Measurements from ENCODE around the gene ARMC3. TPM values are rescaled to one million over a fixed set of nuclear protein-coding genes. Genes with fewer than 3 reads are reported as not detected.

Gene ARMC3
- total and polyA plus RNA-seq, 4 donors, result 0.13 TPM; not detected in 3

GRCh38 chr10:23037561-23037960, 109.7 kb downstream of the ARMC3 start:
- no peak overlapping the region for H3K27ac ChIP-seq (ENCODE audit: low read depth in 1 of 2, low read length in 2 of 2)
- intact Hi-C loops (cut with DNase I), result no loop called here
- no peak for DNase-seq
- 54 to 58% methylated on average over 4 of the region's 4 CpGs for WGBS, 2 donors
- H3K4me1 ChIP-seq (ENCODE audit: control insufficient read depth in 1 of 2, insufficient read depth in 2 of 2, low read length in 2 of 2), result no peaks in the 10 kb centered on the region
- no peaks in the 10 kb centered on the region for H3K27me3 ChIP-seq (ENCODE audit: control insufficient read depth in 1 of 2, insufficient read depth in 2 of 2, low read length in 1 of 2)
- no peak overlapping the region for H3K4me3 ChIP-seq (ENCODE audit: low read length in 2 of 2)
- peaks cover 4% of the 10 kb centered on the region for H3K9me3 ChIP-seq (ENCODE audit: control insufficient read depth, low read length)
- no peak for ATAC-seq (ENCODE audit: low FRiP score)
- no peaks in the 10 kb centered on the region for H3K36me3 ChIP-seq (ENCODE audit: control insufficient read depth in 1 of 2, insufficient read depth in 2 of 2, low read length in 1 of 2)

- no peaks in the 10 kb centered on the region for H3K27me3 ChIP-seq (ENCODE audit: control insufficient read depth in 1 of 2, insufficient read depth in 2 of 2, low read length in 1 of 2)
- no peaks in the 10 kb centered on the region for H3K36me3 ChIP-seq (ENCODE audit: control insufficient read depth in 1 of 2, insufficient read depth in 2 of 2, low read length in 1 of 2)
- no peak for ATAC-seq (ENCODE audit: low FRiP score)
- peaks cover 4% of the 10 kb centered on the region for H3K9me3 ChIP-seq (ENCODE audit: control insufficient read depth, low read length)
- H3K4me1 ChIP-seq (ENCODE audit: control insufficient read depth in 1 of 2, insufficient read depth in 2 of 2, low read length in 2 of 2), result no peaks in the 10 kb centered on the region
- 95 to 97% methylated on average over 5 of the region's 5 CpGs for WGBS, 2 donors
- DNase-seq, result no peak
- no peak overlapping the region for H3K4me3 ChIP-seq (ENCODE audit: low read length in 2 of 2)
- no peak overlapping the region for H3K27ac ChIP-seq (ENCODE audit: low read depth in 1 of 2, low read length in 2 of 2)
- intact Hi-C loops (cut with DNase I), result no loop called here
Measured at GRCh38 chr10:23038172-23038571, 110.3 kb downstream of the ARMC3 start.

DNA sequence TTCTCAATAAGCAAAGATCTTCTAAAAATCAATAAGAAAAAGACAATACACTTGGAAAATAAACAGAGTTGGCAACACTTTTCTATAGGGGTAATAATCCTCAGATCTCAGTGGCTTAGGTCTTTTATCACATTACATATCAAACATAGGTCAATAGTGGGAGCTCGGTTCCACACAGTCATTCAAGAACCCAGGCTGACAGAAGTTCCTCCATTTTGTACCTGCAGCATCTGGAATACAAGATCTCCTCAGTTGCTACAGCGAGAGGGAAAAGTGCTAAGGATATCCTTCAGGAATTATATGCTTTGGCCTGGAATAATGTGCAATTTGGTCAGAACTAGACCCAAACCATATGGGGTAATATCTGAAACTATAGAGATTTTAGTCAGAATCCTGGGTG, 112.1 kb downstream of the ARMC3 start:
- DNase-seq (no peak), ATAC-seq (ENCODE audit: low FRiP score) (no peak)
- no peak overlapping the region for H3K27ac ChIP-seq (ENCODE audit: low read depth in 1 of 2, low read length in 2 of 2)

DNA sequence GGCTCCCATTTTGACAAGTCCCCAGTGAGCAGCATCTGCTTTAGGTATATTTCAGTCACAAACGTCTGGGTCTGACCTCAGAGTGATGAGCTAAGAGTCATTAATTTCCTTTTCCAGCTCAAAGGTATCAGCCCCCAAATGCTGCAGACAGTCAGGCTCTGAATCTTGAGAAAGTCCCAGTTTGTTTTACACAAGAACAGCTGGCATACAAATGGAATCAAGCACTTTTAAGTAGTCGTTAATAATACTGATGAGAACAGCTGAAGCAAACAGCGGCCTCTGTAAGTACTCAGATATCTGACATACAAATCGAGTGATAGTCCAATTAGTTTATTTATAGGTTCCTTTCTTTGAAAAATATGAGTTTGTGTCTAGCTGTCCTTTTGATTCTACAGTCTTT, 118.2 kb downstream of the ARMC3 start:
- no peak overlapping the region for H3K27ac ChIP-seq (ENCODE audit: low read depth in 1 of 2, low read length in 2 of 2)
- intact Hi-C loops (cut with DNase I), result no loop called here
- ATAC-seq (ENCODE audit: low FRiP score) (no peak), DNase-seq (no peak)
- no peaks in the 10 kb centered on the region for H3K36me3 ChIP-seq (ENCODE audit: control insufficient read depth in 1 of 2, insufficient read depth in 2 of 2, low read length in 1 of 2)
- 55 to 66% methylated on average over 4 of the region's 4 CpGs for WGBS, 2 donors
- no peaks in the 10 kb centered on the region for H3K27me3 ChIP-seq (ENCODE audit: control insufficient read depth in 1 of 2, insufficient read depth in 2 of 2, low read length in 1 of 2)
- H3K4me3 ChIP-seq (ENCODE audit: low read length in 2 of 2), result no peak overlapping the region
- H3K9me3 ChIP-seq (ENCODE audit: control insufficient read depth, low read length), result no peaks in the 10 kb centered on the region
- H3K4me1 ChIP-seq (ENCODE audit: control insufficient read depth in 1 of 2, insufficient read depth in 2 of 2, low read length in 2 of 2), result no peaks in the 10 kb centered on the region

More for the DNA sequence above, 112.1 kb downstream of the ARMC3 start:
- H3K4me1 ChIP-seq (ENCODE audit: control insufficient read depth in 1 of 2, insufficient read depth in 2 of 2, low read length in 2 of 2), result no peaks in the 10 kb centered on the region
- no peaks in the 10 kb centered on the region for H3K27me3 ChIP-seq (ENCODE audit: control insufficient read depth in 1 of 2, insufficient read depth in 2 of 2, low read length in 1 of 2)
- intact Hi-C loops (cut with DNase I), result no loop called here
- 97% methylated on average over 2 of the region's 2 CpGs for WGBS, 2 donors
- peaks cover 2% of the 10 kb centered on the region for H3K9me3 ChIP-seq (ENCODE audit: control insufficient read depth, low read length)
- H3K4me3 ChIP-seq (ENCODE audit: low read length in 2 of 2), result no peak overlapping the region
- H3K36me3 ChIP-seq (ENCODE audit: control insufficient read depth in 1 of 2, insufficient read depth in 2 of 2, low read length in 1 of 2), result no peaks in the 10 kb centered on the region

- Histone ChIP-seq H3K27ac (ENCODE audit: low read depth in 1 of 2, low read length in 2 of 2) (no peak overlapping the region), H3K27me3 (ENCODE audit: control insufficient read depth in 1 of 2, insufficient read depth in 2 of 2, low read length in 1 of 2) (no peaks in the 10 kb centered on the region), H3K4me3 (ENCODE audit: low read length in 2 of 2) (no peak overlapping the region), H3K4me1 (ENCODE audit: control insufficient read depth in 1 of 2, insufficient read depth in 2 of 2, low read length in 2 of 2) (no peaks in the 10 kb centered on the region), H3K9me3 (ENCODE audit: control insufficient read depth, low read length) (no peaks in the 10 kb centered on the region), H3K36me3 (ENCODE audit: control insufficient read depth in 1 of 2, insufficient read depth in 2 of 2, low read length in 1 of 2) (no peaks in the 10 kb centered on the region)
- intact Hi-C loops (cut with DNase I), result no loop called here
- no peak for DNase-seq
- no peak for ATAC-seq (ENCODE audit: low FRiP score)
- 64 to 68% methylated on average over 9 of the region's 9 CpGs for WGBS, 2 donors
Measured at GRCh38 chr10:23047201-23048050, 119.6 kb downstream of the ARMC3 start.

DNA sequence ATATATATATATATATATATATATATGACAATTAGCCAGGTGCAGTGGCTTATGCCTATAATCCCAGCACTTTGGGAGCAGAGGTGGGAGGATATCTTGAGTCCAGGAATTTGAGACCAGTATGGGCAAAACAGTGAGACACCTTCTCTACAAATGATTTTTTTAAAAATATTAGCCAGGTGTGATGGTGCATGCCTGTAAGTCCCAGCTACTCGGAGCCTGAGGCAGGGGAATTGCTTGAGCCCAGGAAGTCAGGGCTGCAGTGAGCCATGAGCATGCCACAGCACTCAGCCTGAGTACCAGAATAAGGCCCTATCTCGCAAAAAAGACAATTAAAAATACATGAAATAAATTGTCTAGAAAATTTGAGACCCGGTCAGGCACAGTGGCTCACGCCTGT, 120.3 kb downstream of the ARMC3 start:
- H3K27ac ChIP-seq (ENCODE audit: low read depth in 1 of 2, low read length in 2 of 2), result no peak overlapping the region
- H3K4me3 ChIP-seq (ENCODE audit: low read length in 2 of 2), result no peak overlapping the region
- DNase-seq, result no peak
- no peak for ATAC-seq (ENCODE audit: low FRiP score)
- 96 to 98% methylated on average over 4 of the region's 4 CpGs for WGBS, 2 donors
- intact Hi-C loops (cut with DNase I), result no loop called here
- no peaks in the 10 kb centered on the region for H3K27me3 ChIP-seq (ENCODE audit: control insufficient read depth in 1 of 2, insufficient read depth in 2 of 2, low read length in 1 of 2)
- no peaks in the 10 kb centered on the region for H3K4me1 ChIP-seq (ENCODE audit: control insufficient read depth in 1 of 2, insufficient read depth in 2 of 2, low read length in 2 of 2)
- H3K36me3 ChIP-seq (ENCODE audit: control insufficient read depth in 1 of 2, insufficient read depth in 2 of 2, low read length in 1 of 2), result no peaks in the 10 kb centered on the region
- H3K9me3 ChIP-seq (ENCODE audit: control insufficient read depth, low read length), result no peaks in the 10 kb centered on the region

- Histone ChIP-seq H3K27me3 (ENCODE audit: control insufficient read depth in 1 of 2, insufficient read depth in 2 of 2, low read length in 1 of 2) (no peaks in the 10 kb centered on the region), H3K36me3 (ENCODE audit: control insufficient read depth in 1 of 2, insufficient read depth in 2 of 2, low read length in 1 of 2) (no peaks in the 10 kb centered on the region), H3K4me1 (ENCODE audit: control insufficient read depth in 1 of 2, insufficient read depth in 2 of 2, low read length in 2 of 2) (no peaks in the 10 kb centered on the region), H3K4me3 (ENCODE audit: low read length in 2 of 2) (no peak overlapping the region), H3K9me3 (ENCODE audit: control insufficient read depth, low read length) (no peaks in the 10 kb centered on the region), H3K27ac (ENCODE audit: low read depth in 1 of 2, low read length in 2 of 2) (no peak overlapping the region)
- DNase-seq (no peak), ATAC-seq (ENCODE audit: low FRiP score) (no peak)
- 96 to 100% methylated on average over 3 of the region's 3 CpGs for WGBS, 2 donors
- intact Hi-C loops (cut with DNase I), result no loop called here
Measured at GRCh38 chr10:23051278-23051677, 123.4 kb downstream of the ARMC3 start.

DNA sequence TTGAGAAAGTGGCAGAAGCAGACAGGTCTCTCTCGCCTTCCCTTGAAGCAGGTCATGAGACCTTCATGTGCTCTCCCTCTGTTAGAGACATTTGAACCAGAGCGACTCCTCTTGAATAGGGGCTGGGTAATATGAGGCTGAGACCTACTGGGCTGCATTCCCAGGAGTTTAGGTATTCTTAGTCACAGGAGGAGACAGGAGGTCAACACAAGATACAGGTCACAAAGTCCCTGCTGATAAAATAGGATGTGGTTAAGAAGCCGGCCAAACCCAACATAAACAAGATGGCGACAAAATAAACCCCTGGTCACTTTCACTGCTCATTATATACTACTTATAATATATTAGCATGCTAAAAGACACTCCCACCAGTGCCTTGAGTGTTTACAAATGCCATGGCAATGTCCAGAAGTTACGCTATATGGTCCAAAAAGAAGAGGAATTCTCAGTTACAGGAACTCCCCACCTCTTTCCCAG, 124.0 kb downstream of the ARMC3 start:
- 95 to 96% methylated on average over 5 of the region's 5 CpGs for WGBS, 2 donors
- H3K9me3 ChIP-seq (ENCODE audit: control insufficient read depth, low read length), result no peaks in the 10 kb centered on the region
- H3K4me1 ChIP-seq (ENCODE audit: control insufficient read depth in 1 of 2, insufficient read depth in 2 of 2, low read length in 2 of 2), result no peaks in the 10 kb centered on the region
- H3K27ac ChIP-seq (ENCODE audit: low read depth in 1 of 2, low read length in 2 of 2), result no peak overlapping the region
- ATAC-seq (ENCODE audit: low FRiP score) (no peak), DNase-seq (no peak)
- H3K27me3 ChIP-seq (ENCODE audit: control insufficient read depth in 1 of 2, insufficient read depth in 2 of 2, low read length in 1 of 2), result no peaks in the 10 kb centered on the region
- H3K36me3 ChIP-seq (ENCODE audit: control insufficient read depth in 1 of 2, insufficient read depth in 2 of 2, low read length in 1 of 2), result no peaks in the 10 kb centered on the region
- no peak overlapping the region for H3K4me3 ChIP-seq (ENCODE audit: low read length in 2 of 2)
- intact Hi-C loops (cut with DNase I), result no loop called here

DNA sequence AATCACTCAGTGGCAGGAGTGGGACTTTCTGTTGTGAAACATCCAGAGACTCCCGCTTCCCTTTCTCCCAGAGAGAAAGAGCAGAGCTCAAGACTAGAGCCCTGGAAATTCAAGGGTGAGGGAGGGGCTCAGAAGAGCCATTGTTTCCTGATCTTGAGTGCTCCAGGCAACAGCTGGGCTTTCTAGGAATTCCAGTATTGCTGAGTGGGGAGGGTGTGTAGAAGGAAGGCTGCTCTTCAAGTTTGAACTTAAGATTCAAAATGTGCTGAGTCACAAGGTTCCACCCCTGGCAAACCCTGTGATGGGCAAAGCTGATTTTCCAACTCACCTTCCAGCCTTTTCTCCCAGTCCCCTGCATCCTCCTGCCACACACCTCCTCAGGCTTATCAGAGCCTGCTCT, 125.2 kb downstream of the ARMC3 start:
- no peak for DNase-seq
- H3K27ac ChIP-seq (ENCODE audit: low read depth in 1 of 2, low read length in 2 of 2), result no peak overlapping the region
- intact Hi-C loops (cut with DNase I), result no loop called here
- no peaks in the 10 kb centered on the region for H3K27me3 ChIP-seq (ENCODE audit: control insufficient read depth in 1 of 2, insufficient read depth in 2 of 2, low read length in 1 of 2)
- no peaks in the 10 kb centered on the region for H3K9me3 ChIP-seq (ENCODE audit: control insufficient read depth, low read length)
- ATAC-seq (ENCODE audit: low FRiP score), result no peak
- no peak overlapping the region for H3K4me3 ChIP-seq (ENCODE audit: low read length in 2 of 2)
- no peaks in the 10 kb centered on the region for H3K36me3 ChIP-seq (ENCODE audit: control insufficient read depth in 1 of 2, insufficient read depth in 2 of 2, low read length in 1 of 2)
- H3K4me1 ChIP-seq (ENCODE audit: control insufficient read depth in 1 of 2, insufficient read depth in 2 of 2, low read length in 2 of 2), result peaks cover 0 to 2% of the 10 kb centered on the region in 2 donors
- 31 to 54% methylated on average over 1 of the region's 1 CpG for WGBS, 2 donors
